NK-92 (cell line): Measurements from ENCODE around the gene SGIP1.

Experiments used
- DNase-seq: peaks from one replicate; lab custom pipeline; 2025; ENCODE audit not compliant: unreplicated experiment; lab: John Stamatoyannopoulos, UW

Gene SGIP1

GRCh38 chr1:66676613-66677298, 142.8 kb downstream of the SGIP1 start:
- DNase-seq: no peak

GRCh38 chr1:66678146-66678545, 144.2 kb downstream of the SGIP1 start:
- no peak for DNase-seq

GRCh38 chr1:66679140-66679539, 145.2 kb downstream of the SGIP1 start:
- DNase-seq: no peak

GRCh38 chr1:66681686-66682085, 147.7 kb downstream of the SGIP1 start:
- DNase-seq: no peak

- DNase-seq: no peak
These were observed 148.2 kb downstream of the SGIP1 start for GRCh38 chr1:66682106-66682505.

- no peak for DNase-seq
These were observed 150.4 kb downstream of the SGIP1 start for GRCh38 chr1:66684353-66684752.

- DNase-seq: no peak
These were observed 151.3 kb downstream of the SGIP1 start for GRCh38 chr1:66685265-66685664.

GRCh38 chr1:66685670-66686069, 151.7 kb downstream of the SGIP1 start:
- DNase-seq: no peak

GRCh38 chr1:66686406-66686805, 152.5 kb downstream of the SGIP1 start:
- DNase-seq: no peak

GRCh38 chr1:66687358-66687757, 153.4 kb downstream of the SGIP1 start:
- DNase-seq: no peak

- no peak for DNase-seq
These were observed 156.9 kb downstream of the SGIP1 start for GRCh38 chr1:66690666-66691381.

- DNase-seq: no peak
These were observed 158.7 kb downstream of the SGIP1 start for GRCh38 chr1:66692681-66693080.

GRCh38 chr1:66693856-66694255, 159.9 kb downstream of the SGIP1 start:
- no peak for DNase-seq

GRCh38 chr1:66695116-66695515, 161.2 kb downstream of the SGIP1 start:
- DNase-seq: no peak

GRCh38 chr1:66696771-66697170, 162.8 kb downstream of the SGIP1 start:
- no peak for DNase-seq

GRCh38 chr1:66699213-66699612, 165.3 kb downstream of the SGIP1 start:
- DNase-seq: no peak

- no peak for DNase-seq
These were observed 170.4 kb downstream of the SGIP1 start for GRCh38 chr1:66704177-66704875.

GRCh38 chr1:66705110-66705509, 171.2 kb downstream of the SGIP1 start:
- DNase-seq: no peak

GRCh38 chr1:66711420-66711819, 177.5 kb downstream of the SGIP1 start:
- no peak for DNase-seq

- DNase-seq: no peak
These were observed 178.9 kb downstream of the SGIP1 start for GRCh38 chr1:66712839-66713238.

GRCh38 chr1:66723985-66724384, 190.0 kb downstream of the SGIP1 start:
- no peak for DNase-seq
